GM19397 (cell line): ENCODE measurements around the gene ERN1.

Experiments
- ATAC-seq: cut with Tn5 transposase; IDR thresholded peaks from one replicate; pipeline ENCODE4 v1.9.1; 2021; ENCODE audit warnings: mild to moderate bottlenecking, moderate library complexity; ENCODE audit not compliant: unreplicated experiment

ERN1 gene

GRCh38 chr17:64038331-64039105 lies 91.4 kb downstream of the ERN1 start:
- no peak for ATAC-seq

- no peak for ATAC-seq
These were observed 92.1 kb downstream of the ERN1 start for GRCh38 chr17:64037802-64038201.

- no peak for ATAC-seq
These were observed 92.8 kb downstream of the ERN1 start for GRCh38 chr17:64037180-64037579.

GRCh38 chr17:64036198-64036922 lies 93.6 kb downstream of the ERN1 start:
- ATAC-seq = no peak

GRCh38 chr17:64032081-64032480 lies 97.9 kb downstream of the ERN1 start:
- ATAC-seq = no peak

GRCh38 chr17:64028874-64029464 lies 101.0 kb downstream of the ERN1 start:
- ATAC-seq = no peak

- peak; percentile 66 for ATAC-seq
These were observed 104.1 kb downstream of the ERN1 start for GRCh38 chr17:64025732-64026294.

GRCh38 chr17:64024781-64025731 lies 104.9 kb downstream of the ERN1 start:
- no peak for ATAC-seq

GRCh38 chr17:64024215-64024654 lies 105.7 kb downstream of the ERN1 start:
- ATAC-seq = no peak

- ATAC-seq = no peak
These were observed 107.3 kb downstream of the ERN1 start for GRCh38 chr17:64022611-64023063.

GRCh38 chr17:64020056-64020766 lies 109.7 kb downstream of the ERN1 start, which contains the start of gene ICAM2:
TSS of gene ICAM2 (minus strand) at chr17:64020633. CDS start at chr17:64006691, 13,942 bp downstream.
- peak; percentile 61 for ATAC-seq

GRCh38 chr17:64019551-64019961 lies 110.4 kb downstream of the ERN1 start:
- ATAC-seq = peak; percentile 6

- ATAC-seq = no peak
These were observed 112.5 kb downstream of the ERN1 start for GRCh38 chr17:64017381-64017980.

- no peak for ATAC-seq
These were observed 113.0 kb downstream of the ERN1 start for GRCh38 chr17:64016974-64017373.

GRCh38 chr17:64016231-64016784 lies 113.6 kb downstream of the ERN1 start:
- ATAC-seq = no peak

- no peak for ATAC-seq
These were observed 114.5 kb downstream of the ERN1 start for GRCh38 chr17:64015447-64015846.

GRCh38 chr17:64009571-64010402 lies 120.2 kb downstream of the ERN1 start:
- ATAC-seq = no peak

- ATAC-seq = no peak
These were observed 121.1 kb downstream of the ERN1 start for GRCh38 chr17:64008830-64009229.
